ENCODE data around the gene STYK1.

The STYK1 gene

GRCh38 chr12:10645910-10646309 lies 27.9 kb downstream of the STYK1 start:
- Histone ChIP-seq H2BK5ac (ENCODE audit: low read depth, low read length, poor library complexity) (no peak overlapping the region), H3K9me3 (ENCODE audit: insufficient read depth, low read depth, low read length) (peaks cover 6% of the 10 kb centered on the region), H2BK12ac (ENCODE audit: low read length) (no peak overlapping the region), H2AFZ (ENCODE audit: insufficient read depth, low read length, poor library complexity) (no peak overlapping the region), H3K18ac (ENCODE audit: low read length) (no peak overlapping the region), H3K23ac (ENCODE audit: low read length) (no peak overlapping the region), H4K12ac (ENCODE audit: low read depth, low read length) (no peak overlapping the region), H3K4me1 (ENCODE audit: control insufficient read depth in 1 of 2, insufficient read depth in 2 of 2, low read length in 2 of 2) (peaks cover 0 to 5% of the 10 kb centered on the region in 2 experiments), H2AK5ac (ENCODE audit: low read length) (no peak overlapping the region), H3K27ac (ENCODE audit: low read depth, low read length) (no peak overlapping the region), H4K8ac (ENCODE audit: low read depth, low read length) (no peak overlapping the region), H3K36me3 (ENCODE audit: control insufficient read depth in 1 of 2, insufficient read depth in 2 of 2, low read length in 2 of 2) (peaks cover 2% of the 10 kb centered on the region in 2 experiments), H3K4ac (ENCODE audit: low read depth, low read length) (no peak overlapping the region), H3K27me3 (ENCODE audit: insufficient read depth, low read length) (no peaks in the 10 kb centered on the region), H4K91ac (ENCODE audit: low read depth, low read length) (no peak overlapping the region), H3K14ac (ENCODE audit: low read length) (no peak overlapping the region), H3K79me2 (ENCODE audit: control insufficient read depth, insufficient read depth, low read length, poor library complexity) (no peaks in the 10 kb centered on the region), H2BK120ac (ENCODE audit: insufficient read depth, low read length, poor library complexity) (no peak overlapping the region), H3K4me2 (ENCODE audit: low read length) (no peak overlapping the region), H3K4me3 (ENCODE audit: low read depth, low read length) (no peak overlapping the region), H3K79me1 (ENCODE audit: low read length) (peaks cover 2% of the 10 kb centered on the region), H3K9ac (ENCODE audit: low read length) (no peak overlapping the region)
- no CpG with 5 or more reads among the region's 4 CpGs for WGBS (ENCODE audit: extremely low coverage, insufficient coverage, insufficient read length)
- DNase-seq = no peak

DNA sequence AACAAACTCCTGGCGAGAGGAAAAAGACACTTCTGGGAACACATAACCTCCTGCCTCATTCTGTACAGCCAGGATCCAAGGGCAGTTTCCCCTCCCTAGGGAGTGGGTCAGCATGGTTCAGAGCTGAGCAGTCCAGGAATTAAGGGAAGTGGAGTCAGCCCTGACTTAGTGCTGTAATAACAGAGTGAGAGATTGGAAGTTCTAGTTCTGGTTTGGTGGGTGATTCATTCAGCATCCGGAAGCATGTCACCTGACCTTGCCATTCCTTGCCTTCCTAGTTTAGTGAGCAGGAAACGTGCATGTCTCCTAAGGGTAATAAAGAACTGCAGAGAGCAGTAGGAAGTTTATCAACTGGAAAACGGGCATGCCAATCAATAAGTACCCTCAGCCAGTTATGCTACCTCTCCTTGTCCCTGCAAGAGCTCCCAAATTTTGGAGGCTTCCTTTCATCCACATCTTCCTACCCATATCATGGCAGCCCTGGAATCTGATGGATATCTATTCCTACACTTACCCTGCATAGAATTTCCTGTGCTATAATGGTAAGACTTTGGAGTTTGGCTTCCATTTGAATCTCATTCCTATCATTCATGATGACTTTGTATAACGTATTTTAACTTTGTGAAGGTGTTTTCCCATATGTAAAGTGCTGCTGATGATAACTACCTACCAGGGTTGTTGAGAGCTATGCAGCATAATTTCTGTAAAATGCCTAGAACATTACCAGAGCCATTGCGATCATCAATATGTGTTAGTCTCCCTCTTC lies 31.9 kb downstream of the STYK1 start:
- Histone ChIP-seq H3K27ac (ENCODE audit: low read depth, low read length) (no peak overlapping the region), H3K4ac (ENCODE audit: low read depth, low read length) (no peak overlapping the region), H2AK5ac (ENCODE audit: low read length) (no peak overlapping the region), H3K9me3 (ENCODE audit: insufficient read depth, low read depth, low read length) (peaks cover 4% of the 10 kb centered on the region), H3K9ac (ENCODE audit: low read length) (no peak overlapping the region), H3K79me2 (ENCODE audit: control insufficient read depth, insufficient read depth, low read length, poor library complexity) (no peaks in the 10 kb centered on the region), H3K23ac (ENCODE audit: low read length) (no peak overlapping the region), H3K18ac (ENCODE audit: low read length) (no peak overlapping the region), H3K4me2 (ENCODE audit: low read length) (no peak overlapping the region), H2AFZ (ENCODE audit: insufficient read depth, low read length, poor library complexity) (no peak overlapping the region), H4K91ac (ENCODE audit: low read depth, low read length) (no peak overlapping the region), H2BK120ac (ENCODE audit: insufficient read depth, low read length, poor library complexity) (no peak overlapping the region), H2BK12ac (ENCODE audit: low read length) (no peak overlapping the region), H4K12ac (ENCODE audit: low read depth, low read length) (no peak overlapping the region), H3K36me3 (ENCODE audit: control insufficient read depth in 1 of 2, insufficient read depth in 2 of 2, low read length in 2 of 2) (peaks cover 0 to under 1% of the 10 kb centered on the region in 2 experiments), H3K27me3 (ENCODE audit: insufficient read depth, low read length) (no peaks in the 10 kb centered on the region), H3K79me1 (ENCODE audit: low read length) (peaks cover 2% of the 10 kb centered on the region), H3K4me1 (ENCODE audit: control insufficient read depth in 1 of 2, insufficient read depth in 2 of 2, low read length in 2 of 2) (peaks cover 0 to 5% of the 10 kb centered on the region in 2 experiments), H2BK5ac (ENCODE audit: low read depth, low read length, poor library complexity) (no peak overlapping the region), H3K4me3 (ENCODE audit: low read depth, low read length) (no peak overlapping the region), H4K8ac (ENCODE audit: low read depth, low read length) (peak overlapping the region; percentile 31), H3K14ac (ENCODE audit: low read length) (no peak overlapping the region)
- peak; percentile 63 to 91 for DNase-seq
- WGBS (ENCODE audit: extremely low coverage, insufficient coverage, insufficient read length) = no CpG with 5 or more reads among the region's 6 CpGs

- no peak overlapping the region for H2AK5ac ChIP-seq (ENCODE audit: low read length)
- H3K4me2 ChIP-seq (ENCODE audit: low read length) = no peak overlapping the region
- no peak overlapping the region for H4K12ac ChIP-seq (ENCODE audit: low read depth, low read length)
- H3K14ac ChIP-seq (ENCODE audit: low read length) = no peak overlapping the region
- no CpG with 5 or more reads among the region's 1 CpG for WGBS (ENCODE audit: extremely low coverage, insufficient coverage, insufficient read length)
- H3K27ac ChIP-seq (ENCODE audit: low read depth, low read length) = no peak overlapping the region
- no peak overlapping the region for H2BK12ac ChIP-seq (ENCODE audit: low read length)
- H4K91ac ChIP-seq (ENCODE audit: low read depth, low read length) = no peak overlapping the region
- H3K79me2 ChIP-seq (ENCODE audit: control insufficient read depth, insufficient read depth, low read length, poor library complexity) = no peaks in the 10 kb centered on the region
- no peaks in the 10 kb centered on the region for H3K27me3 ChIP-seq (ENCODE audit: insufficient read depth, low read length)
- H4K8ac ChIP-seq (ENCODE audit: low read depth, low read length) = no peak overlapping the region
- H3K4ac ChIP-seq (ENCODE audit: low read depth, low read length) = no peak overlapping the region
- H2BK5ac ChIP-seq (ENCODE audit: low read depth, low read length, poor library complexity) = no peak overlapping the region
- H3K9me3 ChIP-seq (ENCODE audit: insufficient read depth, low read depth, low read length) = no peaks in the 10 kb centered on the region
- H3K36me3 ChIP-seq (ENCODE audit: control insufficient read depth in 1 of 2, insufficient read depth in 2 of 2, low read length in 2 of 2) = no peaks in the 10 kb centered on the region
- peaks cover 2% of the 10 kb centered on the region for H3K79me1 ChIP-seq (ENCODE audit: low read length)
- H3K4me1 ChIP-seq (ENCODE audit: control insufficient read depth in 1 of 2, insufficient read depth in 2 of 2, low read length in 2 of 2) = peaks cover 2 to 10% of the 10 kb centered on the region in 2 experiments
- no peak overlapping the region for H3K18ac ChIP-seq (ENCODE audit: low read length)
- H3K23ac ChIP-seq (ENCODE audit: low read length) = no peak overlapping the region
- H3K9ac ChIP-seq (ENCODE audit: low read length) = no peak overlapping the region
- no peak for DNase-seq
- no peak overlapping the region for H3K4me3 ChIP-seq (ENCODE audit: low read depth, low read length)
- no peak overlapping the region for H2BK120ac ChIP-seq (ENCODE audit: insufficient read depth, low read length, poor library complexity)
- no peak overlapping the region for H2AFZ ChIP-seq (ENCODE audit: insufficient read depth, low read length, poor library complexity)
Measured at GRCh38 chr12:10638728-10639127, 35.1 kb downstream of the STYK1 start.

DNA sequence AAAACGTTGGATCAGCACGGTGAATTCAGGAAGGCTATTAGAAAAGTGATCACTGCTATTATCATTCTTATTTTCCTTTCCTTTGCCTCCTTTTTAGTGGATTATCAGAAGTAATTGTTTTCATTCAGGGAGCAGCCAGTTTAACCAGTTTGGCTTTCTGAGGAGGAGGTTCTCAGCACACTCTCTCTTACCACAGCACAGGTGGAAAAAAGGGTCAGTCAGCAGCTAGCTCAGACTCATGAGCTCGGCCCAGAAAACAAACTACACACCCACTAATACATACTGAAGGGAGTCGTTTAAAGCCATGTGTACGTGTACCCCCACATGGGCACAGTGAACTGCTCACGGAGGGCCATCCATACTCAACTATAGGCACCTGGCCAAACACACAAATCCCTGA lies 37.2 kb downstream of the STYK1 start:
- Histone ChIP-seq H3K14ac (ENCODE audit: low read length) (no peak overlapping the region), H3K27me3 (ENCODE audit: insufficient read depth, low read length) (no peaks in the 10 kb centered on the region), H3K79me2 (ENCODE audit: control insufficient read depth, insufficient read depth, low read length, poor library complexity) (no peaks in the 10 kb centered on the region), H3K4me2 (ENCODE audit: low read length) (no peak overlapping the region), H4K91ac (ENCODE audit: low read depth, low read length) (no peak overlapping the region), H4K8ac (ENCODE audit: low read depth, low read length) (no peak overlapping the region), H3K23ac (ENCODE audit: low read length) (no peak overlapping the region), H3K36me3 (ENCODE audit: control insufficient read depth in 1 of 2, insufficient read depth in 2 of 2, low read length in 2 of 2) (no peaks in the 10 kb centered on the region), H2BK5ac (ENCODE audit: low read depth, low read length, poor library complexity) (no peak overlapping the region), H2BK12ac (ENCODE audit: low read length) (no peak overlapping the region), H3K18ac (ENCODE audit: low read length) (no peak overlapping the region), H4K12ac (ENCODE audit: low read depth, low read length) (no peak overlapping the region), H3K4ac (ENCODE audit: low read depth, low read length) (no peak overlapping the region), H3K27ac (ENCODE audit: low read depth, low read length) (no peak overlapping the region), H3K9me3 (ENCODE audit: insufficient read depth, low read depth, low read length) (no peaks in the 10 kb centered on the region), H2AFZ (ENCODE audit: insufficient read depth, low read length, poor library complexity) (no peak overlapping the region), H3K9ac (ENCODE audit: low read length) (no peak overlapping the region), H3K4me1 (ENCODE audit: control insufficient read depth in 1 of 2, insufficient read depth in 2 of 2, low read length in 2 of 2) (peaks cover 2 to 9% of the 10 kb centered on the region in 2 experiments), H2AK5ac (ENCODE audit: low read length) (no peak overlapping the region), H2BK120ac (ENCODE audit: insufficient read depth, low read length, poor library complexity) (no peak overlapping the region), H3K4me3 (ENCODE audit: low read depth, low read length) (no peak overlapping the region), H3K79me1 (ENCODE audit: low read length) (peaks cover 2% of the 10 kb centered on the region)
- peak in 1 of 2 donors; percentile 19 for DNase-seq
- no CpG with 5 or more reads among the region's 6 CpGs for WGBS (ENCODE audit: extremely low coverage, insufficient coverage, insufficient read length)
